KMS-11 (cell line): Measurements from ENCODE around the gene RRN3.
"Not testable (repeated sequence)": the region's sequence is repeated elsewhere in the genome, so short reads cannot be mapped to it uniquely, and the experiment has no call there.

ENCODE experiments used
- H2AFZ ChIP-seq: fragments of 200-600 bp; sonication (generic); 2 replicates; pipeline ENCODE4 v1.6.1; 2016; ENCODE audit warnings: antibody characterized with exemption, mixed run types, low read depth
- H3K27ac ChIP-seq: fragments of 200-600 bp; sonication (generic); 2 replicates; pipeline ENCODE4 v1.6.1; 2016; ENCODE audit warnings: mild to moderate bottlenecking, mixed run types
- H3K27me3 ChIP-seq: fragments of 200-600 bp; sonication (generic); 2 replicates; pipeline ENCODE4 v1.6.1; 2017; ENCODE audit warnings: mild to moderate bottlenecking, low read depth, mixed run types, moderate library complexity; ENCODE audit not compliant: insufficient read depth
- H3K36me3 ChIP-seq: fragments of 200-600 bp; sonication (generic); 2 replicates; pipeline ENCODE4 v1.6.1; 2017; ENCODE audit warnings: mild to moderate bottlenecking, mixed run types; ENCODE audit not compliant: insufficient read depth
- H3K4me1 ChIP-seq: fragments of 200-600 bp; sonication (generic); 2 replicates; pipeline ENCODE4 v1.6.1; 2016; ENCODE audit warnings: mild to moderate bottlenecking, low read depth, mixed run types; ENCODE audit not compliant: poor library complexity, severe bottlenecking
- H3K4me2 ChIP-seq: fragments of 200-600 bp; sonication (generic); 2 replicates; pipeline ENCODE4 v1.7.0; 2016; ENCODE audit warnings: mild to moderate bottlenecking, mixed run types
- H3K4me3 ChIP-seq: fragments of 200-600 bp; sonication (generic); IDR thresholded peaks from 2 replicates; pipeline ENCODE4 v1.6.1; 2017; ENCODE audit warnings: low read depth, low read length, mixed read lengths; ENCODE audit not compliant: insufficient read depth
- H3K79me2 ChIP-seq: fragments of 200-600 bp; sonication (generic); 2 replicates; pipeline ENCODE4 v1.6.1; 2016; ENCODE audit warnings: low read depth, mixed run types; ENCODE audit not compliant: insufficient read depth
- H3K9ac ChIP-seq: fragments of 200-600 bp; sonication (generic); 2 replicates; pipeline ENCODE4 v1.6.1; 2016; ENCODE audit warnings: mild to moderate bottlenecking, mixed run types
- H4K20me1 ChIP-seq: fragments of 200-600 bp; sonication (generic); 2 replicates; pipeline ENCODE4 v1.6.1; 2016; ENCODE audit warnings: mild to moderate bottlenecking, mixed run types; ENCODE audit not compliant: insufficient read depth
- CTCF ChIP-seq: fragments of 200-600 bp; sonication (generic); conservative IDR thresholded peaks from 2 replicates; pipeline ENCODE4 v1.6.1; 2017; ENCODE audit warnings: low read depth, mild to moderate bottlenecking, antibody characterized with exemption, low read length, moderate library complexity, mixed read lengths

The RRN3 gene

GRCh38 chr16:15073101-15073500 is 21.0 kb downstream of the RRN3 start:
- H4K20me1 ChIP-seq, result 0 out of 2 replicates have a peak, but pooled peaks cover 4% of the 10 kb centered on the region
- H3K27ac ChIP-seq, result no peak overlapping the region
- H3K79me2 ChIP-seq, result no peaks in the 10 kb centered on the region
- no peaks in the 10 kb centered on the region for H3K36me3 ChIP-seq
- no peak overlapping the region for H3K9ac ChIP-seq
- H3K4me3 ChIP-seq, result no peak overlapping the region
- H3K27me3 ChIP-seq, result no peaks in the 10 kb centered on the region
- H2AFZ ChIP-seq, result no peak overlapping the region
- no peak overlapping the region for H3K4me2 ChIP-seq
- peaks cover 10% of the 10 kb centered on the region for H3K4me1 ChIP-seq
- TF ChIP-seq CTCF, result no peak

GRCh38 chr16:15071916-15072769 is 21.9 kb downstream of the RRN3 start:
- H3K9ac ChIP-seq, H3K27me3 ChIP-seq, H2AFZ ChIP-seq, H3K36me3 ChIP-seq, H3K79me2 ChIP-seq, H4K20me1 ChIP-seq, H3K4me3 ChIP-seq, H3K4me2 ChIP-seq, H3K27ac ChIP-seq: not testable (repeated sequence)
- peaks cover 10% of the 10 kb centered on the region for H3K4me1 ChIP-seq
- TF ChIP-seq CTCF, result peak; percentile 68

GRCh38 chr16:15071013-15071412 is 23.1 kb downstream of the RRN3 start:
- H3K9ac ChIP-seq, H3K4me3 ChIP-seq, H4K20me1 ChIP-seq, H3K79me2 ChIP-seq, H3K27me3 ChIP-seq, H3K27ac ChIP-seq, H3K36me3 ChIP-seq, H2AFZ ChIP-seq, H3K4me1 ChIP-seq, H3K4me2 ChIP-seq: not testable (repeated sequence)

GRCh38 chr16:15066690-15067089 is 27.4 kb downstream of the RRN3 start:
- not testable (repeated sequence) for H3K27me3 ChIP-seq, H3K4me2 ChIP-seq, H2AFZ ChIP-seq, H3K4me1 ChIP-seq, H3K4me3 ChIP-seq, H3K9ac ChIP-seq, H3K79me2 ChIP-seq, H3K27ac ChIP-seq, H4K20me1 ChIP-seq
- peaks cover 13% of the 10 kb centered on the region; the same call in 1 of the 2 replicates for H3K36me3 ChIP-seq

- not testable (repeated sequence) for H2AFZ ChIP-seq, H3K27me3 ChIP-seq
- H3K36me3 ChIP-seq, result peaks cover 14% of the 10 kb centered on the region; the same call in 1 of the 2 replicates
Observed at GRCh38 chr16:15065961-15066360, 28.1 kb downstream of the RRN3 start.

GRCh38 chr16:15062085-15062810 is 31.8 kb downstream of the RRN3 start:
- not testable (repeated sequence) for H3K9ac ChIP-seq, H3K27me3 ChIP-seq, H3K27ac ChIP-seq, H4K20me1 ChIP-seq, H3K79me2 ChIP-seq, H3K4me1 ChIP-seq, H3K4me2 ChIP-seq, H3K4me3 ChIP-seq, H2AFZ ChIP-seq
- peaks cover 17% of the 10 kb centered on the region; the same call in 1 of the 2 replicates for H3K36me3 ChIP-seq

More at GRCh38 chr16:15065961-15066360, 28.1 kb downstream of the RRN3 start:
- H3K27ac ChIP-seq, H3K79me2 ChIP-seq, H3K4me1 ChIP-seq, H3K9ac ChIP-seq, H3K4me3 ChIP-seq, H4K20me1 ChIP-seq, H3K4me2 ChIP-seq: not testable (repeated sequence)
